Osteocyte (in vitro differentiated cells): Measurements from ENCODE around the gene SENP3. TPM values are rescaled to one million over a fixed set of nuclear protein-coding genes. Genes with fewer than 3 reads are reported as not detected.
A peak's percentile ranks its signal among the peaks of the same experiment; 100 is the strongest.

Source experiments
- DNase-seq: peaks from one replicate; pipeline ENCODE4 v3.0.0; 2021; ENCODE audit warnings: mixed read lengths; ENCODE audit not compliant: unreplicated experiment; ENCODE audit errors: extremely low spot score
- H3K27ac Mint-ChIP-seq: one replicate; pipeline ENCODE4 v1.8.0; 2021; ENCODE audit warnings: mild to moderate bottlenecking, mixed read lengths; ENCODE audit not compliant: unreplicated experiment
- H3K27me3 Mint-ChIP-seq: one replicate; pipeline ENCODE4 v1.8.0; 2021; ENCODE audit warnings: mixed read lengths; ENCODE audit not compliant: unreplicated experiment
- H3K36me3 Mint-ChIP-seq: one replicate; pipeline ENCODE4 v1.8.0; 2021; ENCODE audit warnings: mixed read lengths; ENCODE audit not compliant: unreplicated experiment
- H3K4me1 Mint-ChIP-seq: one replicate; pipeline ENCODE4 v1.8.0; 2021; ENCODE audit warnings: mixed read lengths; ENCODE audit not compliant: unreplicated experiment
- H3K4me3 Mint-ChIP-seq: one replicate; pipeline ENCODE4 v1.8.0; 2021; ENCODE audit warnings: mild to moderate bottlenecking, moderate library complexity, mixed read lengths; ENCODE audit not compliant: unreplicated experiment
- H3K9me3 Mint-ChIP-seq: one replicate; pipeline ENCODE4 v1.8.0; 2021; ENCODE audit warnings: mixed read lengths; ENCODE audit not compliant: unreplicated experiment
- total RNA-seq: library from RNA; stranded (reverse); gene quantifications from 2 replicates; pipeline ENCODE4 v1.2.1, GENCODE V29; 2021
- TF ChIP-seq, protein P1 (sequence below): fragments of 200-600 bp; sonication (generic); IDR thresholded peaks from 2 replicates; pipeline ENCODE4 v1.5.0; 2021; ENCODE audit warnings: antibody characterized with exemption, mild to moderate bottlenecking, moderate library complexity

The SENP3 gene
- total RNA-seq, 1 donor from 2014 or later: 52.5 TPM

DNA sequence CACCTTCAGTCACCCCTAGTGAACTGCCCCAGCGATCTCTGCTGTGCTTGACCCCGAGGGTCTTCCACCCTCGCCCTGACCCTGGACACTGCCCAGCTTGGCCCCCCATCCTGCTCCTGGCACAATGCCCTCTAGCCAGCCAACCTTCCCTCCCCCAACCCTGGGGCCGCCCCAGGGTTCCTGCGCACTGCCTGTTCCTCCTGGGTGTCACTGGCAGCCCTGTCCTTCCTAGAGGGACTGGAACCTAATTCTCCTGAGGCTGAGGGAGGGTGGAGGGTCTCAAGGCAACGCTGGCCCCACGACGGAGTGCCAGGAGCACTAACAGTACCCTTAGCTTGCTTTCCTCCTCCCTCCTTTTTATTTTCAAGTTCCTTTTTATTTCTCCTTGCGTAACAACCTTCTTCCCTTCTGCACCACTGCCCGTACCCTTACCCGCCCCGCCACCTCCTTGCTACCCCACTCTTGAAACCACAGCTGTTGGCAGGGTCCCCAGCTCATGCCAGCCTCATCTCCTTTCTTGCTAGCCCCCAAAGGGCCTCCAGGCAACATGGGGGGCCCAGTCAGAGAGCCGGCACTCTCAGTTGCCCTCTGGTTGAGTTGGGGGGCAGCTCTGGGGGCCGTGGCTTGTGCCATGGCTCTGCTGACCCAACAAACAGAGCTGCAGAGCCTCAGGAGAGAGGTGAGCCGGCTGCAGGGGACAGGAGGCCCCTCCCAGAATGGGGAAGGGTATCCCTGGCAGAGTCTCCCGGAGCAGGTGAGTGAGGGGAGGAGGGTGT is 3.0 kb upstream of the SENP3 start, which contains the start of gene TNFSF13:
TSS of gene TNFSF13 (plus strand) at position 207 of the 776 bp plus-strand sequence. CDS start at position 497, 290 bp downstream.
- no peak within 1 kb of the TSS for H3K4me3 Mint-ChIP-seq

GRCh38 chr17:7559320-7560171 is 2.2 kb upstream of the SENP3 start:
- TF ChIP-seq, protein P1, sequence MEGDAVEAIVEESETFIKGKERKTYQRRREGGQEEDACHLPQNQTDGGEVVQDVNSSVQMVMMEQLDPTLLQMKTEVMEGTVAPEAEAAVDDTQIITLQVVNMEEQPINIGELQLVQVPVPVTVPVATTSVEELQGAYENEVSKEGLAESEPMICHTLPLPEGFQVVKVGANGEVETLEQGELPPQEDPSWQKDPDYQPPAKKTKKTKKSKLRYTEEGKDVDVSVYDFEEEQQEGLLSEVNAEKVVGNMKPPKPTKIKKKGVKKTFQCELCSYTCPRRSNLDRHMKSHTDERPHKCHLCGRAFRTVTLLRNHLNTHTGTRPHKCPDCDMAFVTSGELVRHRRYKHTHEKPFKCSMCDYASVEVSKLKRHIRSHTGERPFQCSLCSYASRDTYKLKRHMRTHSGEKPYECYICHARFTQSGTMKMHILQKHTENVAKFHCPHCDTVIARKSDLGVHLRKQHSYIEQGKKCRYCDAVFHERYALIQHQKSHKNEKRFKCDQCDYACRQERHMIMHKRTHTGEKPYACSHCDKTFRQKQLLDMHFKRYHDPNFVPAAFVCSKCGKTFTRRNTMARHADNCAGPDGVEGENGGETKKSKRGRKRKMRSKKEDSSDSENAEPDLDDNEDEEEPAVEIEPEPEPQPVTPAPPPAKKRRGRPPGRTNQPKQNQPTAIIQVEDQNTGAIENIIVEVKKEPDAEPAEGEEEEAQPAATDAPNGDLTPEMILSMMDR: no peak
- Mint-ChIP-seq H3K27ac (peak overlapping the region; percentile 89), H3K27me3 (no peaks in the 10 kb centered on the region), H3K9me3 (no peaks in the 10 kb centered on the region), H3K4me3 (no peak overlapping the region), H3K4me1 (peaks cover 41% of the 10 kb centered on the region), H3K36me3 (no peaks in the 10 kb centered on the region)
- no peak for DNase-seq

More for the DNA sequence above, 3.0 kb upstream of the SENP3 start, which contains the start of gene TNFSF13:
- H3K36me3 Mint-ChIP-seq: no peaks in the 10 kb centered on the region
- TF ChIP-seq, protein P1: no peak
- DNase-seq: no peak
- H3K4me1 Mint-ChIP-seq: peaks cover 36% of the 10 kb centered on the region
- peak within 1 kb of the TSS; percentile 71 for H3K27ac Mint-ChIP-seq
- no peaks in the 10 kb centered on the region for H3K27me3 Mint-ChIP-seq
- no peaks in the 10 kb centered on the region for H3K9me3 Mint-ChIP-seq

DNA sequence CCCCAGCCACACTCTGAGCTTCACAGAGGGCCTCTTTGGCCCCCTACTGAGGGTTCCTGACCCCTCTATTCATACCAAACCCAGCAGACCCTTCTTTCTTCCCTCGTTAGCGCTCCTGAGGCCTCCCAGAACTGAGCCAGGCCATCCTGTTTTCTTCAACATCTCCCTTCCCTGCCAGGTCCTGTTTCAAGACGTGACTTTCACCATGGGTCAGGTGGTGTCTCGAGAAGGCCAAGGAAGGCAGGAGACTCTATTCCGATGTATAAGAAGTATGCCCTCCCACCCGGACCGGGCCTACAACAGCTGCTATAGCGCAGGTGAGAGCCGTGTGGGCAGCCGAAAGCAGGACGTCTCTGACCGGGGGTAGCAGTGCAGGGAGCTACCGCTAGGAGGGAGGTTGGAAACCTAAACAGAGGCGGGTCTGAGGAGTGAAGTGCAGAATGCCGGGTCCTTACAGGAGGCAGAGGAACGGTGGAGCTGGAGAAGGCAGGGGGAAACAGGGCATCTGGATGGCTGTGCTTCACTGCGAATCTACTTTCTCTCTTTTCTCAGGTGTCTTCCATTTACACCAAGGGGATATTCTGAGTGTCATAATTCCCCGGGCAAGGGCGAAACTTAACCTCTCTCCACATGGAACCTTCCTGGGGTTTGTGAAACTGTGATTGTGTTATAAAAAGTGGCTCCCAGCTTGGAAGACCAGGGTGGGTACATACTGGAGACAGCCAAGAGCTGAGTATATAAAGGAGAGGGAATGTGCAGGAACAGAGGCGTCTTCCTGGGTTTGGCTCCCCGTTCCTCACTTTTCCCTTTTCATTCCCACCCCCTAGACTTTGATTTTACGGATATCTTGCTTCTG is 1.3 kb upstream of the SENP3 start:
- Mint-ChIP-seq H3K27me3 (no peaks in the 10 kb centered on the region), H3K36me3 (no peaks in the 10 kb centered on the region), H3K27ac (peak overlapping the region; percentile 89), H3K9me3 (no peaks in the 10 kb centered on the region), H3K4me1 (peaks cover 41% of the 10 kb centered on the region), H3K4me3 (peak overlapping the region; percentile 88)
- TF ChIP-seq, protein P1: peak; percentile 54
- no peak for DNase-seq

DNA sequence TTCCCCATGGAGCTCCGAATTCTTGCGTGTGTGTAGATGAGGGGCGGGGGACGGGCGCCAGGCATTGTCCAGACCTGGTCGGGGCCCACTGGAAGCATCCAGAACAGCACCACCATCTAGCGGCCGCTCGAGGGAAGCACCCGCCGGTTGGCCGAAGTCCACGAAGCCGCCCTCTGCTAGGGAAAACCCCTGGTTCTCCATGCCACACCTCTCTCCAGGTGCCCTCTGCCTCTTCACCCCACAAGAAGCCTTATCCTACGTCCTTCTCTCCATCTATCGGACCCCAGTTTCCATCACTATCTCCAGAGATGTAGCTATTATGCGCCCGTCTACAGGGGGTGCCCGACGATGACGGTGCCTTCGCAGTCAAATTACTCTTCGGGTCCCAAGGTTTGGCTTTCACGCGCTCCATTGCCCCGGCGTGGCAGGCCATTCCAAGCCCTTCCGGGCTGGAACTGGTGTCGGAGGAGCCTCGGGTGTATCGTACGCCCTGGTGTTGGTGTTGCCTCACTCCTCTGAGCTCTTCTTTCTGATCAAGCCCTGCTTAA is 617 bp upstream of the SENP3 start:
- no peaks in the 10 kb centered on the region for H3K27me3 Mint-ChIP-seq
- no peaks in the 10 kb centered on the region for H3K9me3 Mint-ChIP-seq
- H3K4me1 Mint-ChIP-seq: peaks cover 41% of the 10 kb centered on the region
- peaks cover 1% of the 10 kb centered on the region for H3K36me3 Mint-ChIP-seq
- peak overlapping the region; percentile 89 for H3K27ac Mint-ChIP-seq
- TF ChIP-seq, protein P1: peak; percentile 88
- H3K4me3 Mint-ChIP-seq: peak overlapping the region; percentile 88
- DNase-seq: peak; percentile 95
